ENCODE results near the gene POPDC3. TPM values are rescaled to one million over a fixed set of nuclear protein-coding genes. Genes with fewer than 3 reads are reported as not detected.

POPDC3 gene
- total and polyA plus RNA-seq, 2 of the 13 experiments (the other 11 are each of a cell fraction or from before 2014, with no cell fraction given): 0.18 to 0.20 TPM

DNA sequence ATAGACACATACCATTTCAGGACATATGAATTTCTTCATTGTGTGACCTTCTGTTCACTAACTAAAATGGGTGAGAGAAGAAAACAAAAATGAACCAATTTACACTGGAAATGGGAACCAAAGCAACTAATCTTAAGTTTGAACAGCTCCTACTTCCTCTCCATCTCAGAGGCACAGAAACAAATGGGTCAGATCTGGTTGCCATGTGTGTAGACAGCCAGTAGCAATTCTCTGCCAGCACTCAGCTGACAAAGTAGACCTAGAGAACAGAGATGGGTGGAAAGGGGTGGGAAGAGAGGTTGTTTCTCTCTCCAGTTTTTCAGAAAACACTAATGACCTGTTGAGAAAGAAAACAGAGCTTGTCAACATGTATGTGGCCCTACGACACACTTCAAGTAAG lies 14.3 kb upstream of the POPDC3 start (continued):
- no peak for TF ChIP-seq KDM6A (CRISPR knock-in tag; IDR thresholded peaks at IDR 0.05; ENCODE audit: low read depth)
- TF ChIP-seq, protein P1, sequence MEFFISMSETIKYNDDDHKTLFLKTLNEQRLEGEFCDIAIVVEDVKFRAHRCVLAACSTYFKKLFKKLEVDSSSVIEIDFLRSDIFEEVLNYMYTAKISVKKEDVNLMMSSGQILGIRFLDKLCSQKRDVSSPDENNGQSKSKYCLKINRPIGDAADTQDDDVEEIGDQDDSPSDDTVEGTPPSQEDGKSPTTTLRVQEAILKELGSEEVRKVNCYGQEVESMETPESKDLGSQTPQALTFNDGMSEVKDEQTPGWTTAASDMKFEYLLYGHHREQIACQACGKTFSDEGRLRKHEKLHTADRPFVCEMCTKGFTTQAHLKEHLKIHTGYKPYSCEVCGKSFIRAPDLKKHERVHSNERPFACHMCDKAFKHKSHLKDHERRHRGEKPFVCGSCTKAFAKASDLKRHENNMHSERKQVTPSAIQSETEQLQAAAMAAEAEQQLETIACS (CRISPR knock-in tag; IDR thresholded peaks at IDR 0.05): no peak
- no peak for TF ChIP-seq XRCC5 (optimal IDR thresholded peaks at IDR 0.05; ENCODE audit: low read length)
- TF ChIP-seq NCOA5 (CRISPR knock-in tag; IDR thresholded peaks at IDR 0.05): no peak
- TF ChIP-seq NR2F1 (CRISPR knock-in tag; IDR thresholded peaks at IDR 0.05): no peak
- no peak for TF ChIP-seq ZNF547 (CRISPR knock-in tag; IDR thresholded peaks at IDR 0.05)
- TF ChIP-seq MXI1 (IDR thresholded peaks at IDR 0.05; ENCODE audit: borderline replicate concordance, low read depth, low read length): no peak
- TF ChIP-seq ZNF550 (CRISPR knock-in tag; IDR thresholded peaks at IDR 0.05; ENCODE audit: borderline replicate concordance): no peak
- no peak for TF ChIP-seq NAIF1 (CRISPR knock-in tag; IDR thresholded peaks at IDR 0.05; ENCODE audit: borderline replicate concordance)
- no peak for TF ChIP-seq ZNF256 (CRISPR knock-in tag; conservative IDR thresholded peaks at IDR 0.05)
- TF ChIP-seq TEAD2 (CRISPR knock-in tag; IDR thresholded peaks at IDR 0.05): no peak

DNA sequence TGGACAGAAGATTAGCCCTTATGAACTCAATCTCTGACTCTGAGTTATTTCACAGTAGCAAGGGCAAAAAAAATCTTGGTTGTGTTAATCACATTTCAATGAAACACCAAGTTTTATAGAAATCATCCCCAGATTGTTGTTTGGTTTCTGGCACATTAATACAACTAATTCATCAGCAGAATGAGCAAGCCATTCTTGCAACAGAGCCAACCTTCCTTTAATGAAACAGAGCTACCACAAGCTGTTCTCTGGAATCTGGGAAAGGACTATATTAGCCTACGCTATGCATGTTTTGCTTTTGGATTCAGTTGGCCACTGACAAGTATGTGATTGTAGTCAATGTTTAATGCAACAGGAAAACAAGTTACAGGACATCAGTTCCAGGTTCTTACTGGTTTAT lies 13.8 kb upstream of the POPDC3 start:
- H3K4me2 ChIP-seq (ENCODE audit: low read depth, low read length): no peak overlapping the region
- H3K36me3 ChIP-seq (replicated peaks in 1 of 2; ENCODE audit: control insufficient read depth in 1 of 2, insufficient read depth in 2 of 2, low read length in 2 of 2): no peaks in the 10 kb centered on the region
- peaks cover 0 to 4% of the 10 kb centered on the region in 2 experiments; a peak in 1 of 5 replicates for H3K27me3 ChIP-seq (ENCODE audit: control insufficient read depth in 1 of 2, insufficient read depth in 2 of 2, low read length in 2 of 2)
- intact Hi-C loops (cut with micrococcal nuclease; ENCODE audit: unreplicated experiment): no loop called here
- no TSS peak for BruUV-seq (replicated peaks)
- H3K4me1 ChIP-seq (ENCODE audit: insufficient read depth, low read length): no peaks in the 10 kb centered on the region
- H3K27ac ChIP-seq (ENCODE audit: extremely low read length, insufficient read depth, low read length): no peak overlapping the region
- H4K20me1 ChIP-seq (ENCODE audit: insufficient read depth, low read length): no peaks in the 10 kb centered on the region
- ATAC-seq (no peak), DNase-seq (ENCODE audit: low spot score) (no peak), FAIRE-seq (no peak)
- 79% methylated on average over 1 of the region's 1 CpG for WGBS (ENCODE audit: low lambda C conversion rate)
- no peak overlapping the region for H3K9ac ChIP-seq (ENCODE audit: insufficient read depth, low read depth, low read length)
- POLR2A ChIA-PET: no interaction called here
- H2AFZ ChIP-seq (ENCODE audit: low read length): no peak overlapping the region
- no peaks in the 10 kb centered on the region for H3K9me3 ChIP-seq (ENCODE audit: low read length)
- no peak overlapping the region for H3K4me3 ChIP-seq (replicated peaks in 1 of 3; ENCODE audit: insufficient read depth in 1 of 3, low read depth in 2 of 3, low read length in 3 of 3)
- CTCF ChIA-PET (ENCODE audit: low intra/inter-chr PET ratio, low total read pairs): no interaction called here
- no peaks in the 10 kb centered on the region for H3K79me2 ChIP-seq (ENCODE audit: insufficient read depth, low read length)
- in situ Hi-C loops (cut with HindIII; ENCODE audit: extremely low pct_ligation_motif_present, low pct_unique_long_range_greater_than_20kb): no loop called here
- TF ChIP-seq ZBTB38 (CRISPR knock-in tag; IDR thresholded peaks at IDR 0.05) (no peak), AGO1 (IDR thresholded peaks at IDR 0.05; ENCODE audit: low read depth, low read length, poor library complexity, severe bottlenecking) (no peak), SALL1 (CRISPR knock-in tag; IDR thresholded peaks at IDR 0.05) (no peak), KLF13 (CRISPR knock-in tag; IDR thresholded peaks at IDR 0.05) (no peak), ZZZ3 (CRISPR knock-in tag; IDR thresholded peaks at IDR 0.05; ENCODE audit: borderline replicate concordance) (no peak), ZNF747 (CRISPR knock-in tag; IDR thresholded peaks at IDR 0.05; ENCODE audit: borderline replicate concordance) (no peak), ZNF207 (IDR thresholded peaks at IDR 0.05; ENCODE audit: borderline replicate concordance) (no peak), ESRRA (CRISPR knock-in tag; IDR thresholded peaks at IDR 0.05; ENCODE audit: low read depth) (no peak), KLF11 (CRISPR knock-in tag; IDR thresholded peaks at IDR 0.05) (no peak), ZSCAN29 (CRISPR knock-in tag; conservative IDR thresholded peaks at IDR 0.05) (no peak), ZNF891 (CRISPR knock-in tag; IDR thresholded peaks at IDR 0.05) (no peak), ZNF432 (CRISPR knock-in tag; IDR thresholded peaks at IDR 0.05; ENCODE audit: borderline replicate concordance) (no peak), ATRX (CRISPR knock-in tag; IDR thresholded peaks at IDR 0.05; ENCODE audit: borderline replicate concordance) (no peak)
- TF ChIP-seq, protein P2, sequence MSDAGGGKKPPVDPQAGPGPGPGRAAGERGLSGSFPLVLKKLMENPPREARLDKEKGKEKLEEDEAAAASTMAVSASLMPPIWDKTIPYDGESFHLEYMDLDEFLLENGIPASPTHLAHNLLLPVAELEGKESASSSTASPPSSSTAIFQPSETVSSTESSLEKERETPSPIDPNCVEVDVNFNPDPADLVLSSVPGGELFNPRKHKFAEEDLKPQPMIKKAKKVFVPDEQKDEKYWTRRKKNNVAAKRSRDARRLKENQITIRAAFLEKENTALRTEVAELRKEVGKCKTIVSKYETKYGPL (CRISPR knock-in tag; IDR thresholded peaks at IDR 0.05): no peak
- TF ChIP-seq, protein P3, sequence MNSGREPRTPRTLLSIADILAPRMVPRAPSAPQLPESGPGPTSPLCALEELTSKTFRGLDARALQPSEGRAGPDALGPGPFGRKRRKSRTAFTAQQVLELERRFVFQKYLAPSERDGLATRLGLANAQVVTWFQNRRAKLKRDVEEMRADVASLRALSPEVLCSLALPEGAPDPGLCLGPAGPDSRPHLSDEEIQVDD (CRISPR knock-in tag; IDR thresholded peaks at IDR 0.05; ENCODE audit: borderline replicate concordance): no peak
